Non-pigmented ciliary epithelial cell (primary cell): Measurements from ENCODE around the gene IL23R.

ENCODE experiments used
- DNase-seq: peaks from one replicate; pipeline ENCODE4 v3.0.0-alpha.2; 2010; ENCODE audit warnings: low read depth

IL23R gene

DNA sequence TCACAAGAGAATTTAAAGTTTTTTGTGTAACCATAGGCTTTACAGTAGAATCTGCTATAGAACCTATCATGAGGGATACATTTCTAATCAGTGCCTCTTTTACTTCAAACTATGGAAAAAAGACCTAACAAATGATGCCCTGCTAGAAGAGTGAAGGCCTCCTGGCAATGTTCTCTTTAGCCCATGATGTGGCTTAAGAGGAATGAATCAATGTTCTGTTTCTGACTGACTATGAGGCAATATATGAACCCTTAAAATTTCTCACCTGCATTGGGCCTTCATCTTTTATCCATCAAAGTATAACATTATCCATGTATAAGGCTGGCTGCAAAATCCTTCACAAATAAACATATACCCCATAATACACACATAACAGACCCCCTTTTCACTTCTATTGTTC lies 75.8 kb downstream of the IL23R start:
- no peak for DNase-seq

DNA sequence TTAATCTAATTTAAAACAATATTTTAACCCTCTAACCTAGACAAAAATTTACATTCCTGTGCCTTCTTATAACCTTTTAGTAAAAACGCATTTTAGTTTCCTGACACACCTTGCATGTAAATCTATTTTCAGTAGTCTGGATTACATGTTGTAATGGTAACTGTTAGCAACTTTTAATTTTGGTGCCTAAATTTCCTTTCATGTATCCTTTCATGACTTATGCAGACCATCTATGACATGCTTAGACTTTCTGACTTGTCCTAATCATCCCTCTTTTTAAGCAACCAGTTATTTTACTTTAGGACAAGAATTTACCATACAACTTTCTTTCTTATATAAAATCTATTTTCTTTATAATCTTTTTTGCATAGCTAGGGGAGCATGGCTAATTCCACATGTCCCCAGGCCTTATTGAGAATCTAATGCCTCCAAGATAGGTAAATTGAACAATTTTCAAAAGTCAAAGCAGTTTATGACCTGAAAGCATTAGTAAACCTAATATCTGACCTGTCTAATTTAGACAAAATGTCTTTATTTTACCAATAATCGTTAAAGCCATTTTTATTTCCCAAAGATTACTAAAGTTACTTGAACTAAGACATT lies 83.9 kb downstream of the IL23R start:
- no peak for DNase-seq

DNA sequence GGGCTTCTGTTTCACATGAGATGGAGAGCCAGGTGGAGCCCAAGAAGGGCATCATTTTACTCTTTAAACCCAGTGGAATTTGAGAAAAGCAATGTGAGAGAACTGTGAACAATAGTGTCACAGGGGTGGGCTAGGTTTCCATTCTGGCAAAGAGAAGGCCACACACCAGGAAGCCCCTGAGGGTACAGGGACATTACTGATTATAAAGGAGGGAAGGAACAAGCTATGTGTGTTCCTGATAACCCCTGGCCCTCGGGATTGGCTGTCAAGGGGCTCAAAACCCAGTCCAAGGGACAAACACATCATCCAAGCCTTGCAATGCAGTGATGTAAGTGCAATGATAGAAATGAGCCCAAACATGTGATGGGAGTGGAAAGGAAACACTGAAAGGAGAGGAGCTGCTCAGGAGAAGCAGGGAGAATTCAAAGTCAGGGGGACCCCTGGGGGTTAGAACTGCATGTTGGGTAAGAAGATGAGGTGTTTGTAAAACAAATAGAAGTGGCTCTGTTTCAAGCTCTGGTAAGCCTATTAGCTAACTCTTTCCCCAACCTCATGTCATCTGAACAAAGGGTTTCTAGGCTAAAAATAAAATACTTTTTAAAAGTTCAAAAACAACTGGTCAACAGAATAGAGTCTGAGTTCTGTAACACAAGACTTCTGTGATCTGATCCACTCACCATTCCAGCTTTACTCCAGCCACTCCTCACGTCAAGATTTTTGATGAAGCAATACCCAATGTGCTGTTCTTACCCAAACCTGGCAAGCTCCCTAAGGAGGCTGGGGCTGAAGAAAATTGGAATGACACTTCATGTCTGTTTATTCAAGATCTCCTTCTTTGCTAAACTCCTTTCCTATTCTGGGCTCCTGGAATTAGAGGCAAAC lies 90.3 kb downstream of the IL23R start:
- DNase-seq: no peak

DNA sequence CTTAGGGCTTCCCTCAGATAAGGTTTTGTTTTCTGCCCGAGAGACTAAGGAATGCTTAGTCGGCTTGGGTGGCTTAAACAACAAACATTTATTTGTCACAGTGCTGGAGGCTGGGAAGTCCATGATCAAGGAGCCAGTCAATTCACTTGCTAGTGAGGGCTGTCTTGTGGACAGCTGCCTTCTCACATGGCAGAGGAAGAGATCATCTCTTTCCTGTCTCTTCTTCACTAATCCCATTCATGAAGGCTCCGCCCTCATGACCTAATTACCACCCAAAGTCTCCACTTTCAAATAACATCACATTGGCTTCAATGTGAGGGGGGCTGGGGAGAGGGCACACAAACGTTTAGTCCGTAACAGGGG lies 90.9 kb downstream of the IL23R start:
- DNase-seq: no peak

DNA sequence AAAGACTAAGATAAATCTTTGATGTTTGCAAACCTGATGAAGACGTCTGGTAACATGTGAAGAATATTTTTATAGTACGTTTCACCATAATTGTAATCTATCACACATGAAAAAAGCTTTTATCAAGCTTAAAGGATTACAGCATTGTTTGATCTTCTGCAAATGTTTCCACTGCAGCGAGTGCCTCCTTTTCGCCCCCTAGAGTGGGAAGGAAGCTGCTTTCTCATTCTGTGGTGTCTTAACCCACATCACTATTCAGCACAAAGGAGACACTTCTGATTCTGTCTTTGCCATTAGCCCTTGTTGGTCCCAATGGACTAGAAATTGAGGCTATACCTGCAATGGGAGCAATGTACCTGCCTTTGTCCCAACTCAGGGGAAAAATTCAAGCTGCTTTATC lies 95.4 kb downstream of the IL23R start:
- no peak for DNase-seq

DNA sequence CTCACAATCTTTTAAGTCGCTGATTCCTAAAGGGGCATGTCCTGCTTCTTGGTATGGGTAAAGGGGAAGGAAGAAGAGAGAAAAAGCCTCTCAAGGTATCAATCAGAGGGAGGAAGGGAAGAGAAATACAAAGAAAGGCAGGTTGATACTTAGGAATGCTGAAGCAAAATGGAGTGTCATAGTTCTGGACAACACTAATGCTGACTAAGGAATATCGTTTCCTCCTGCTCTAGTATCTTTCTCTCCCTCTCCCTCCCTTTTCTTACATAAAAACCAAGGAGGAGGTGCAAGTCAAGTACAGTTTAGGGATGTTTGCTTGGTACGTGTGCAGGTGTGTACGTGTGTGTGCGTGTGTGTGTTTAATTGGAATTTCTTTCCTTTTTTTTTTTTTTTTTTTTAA lies 96.5 kb downstream of the IL23R start:
- no peak for DNase-seq

DNA sequence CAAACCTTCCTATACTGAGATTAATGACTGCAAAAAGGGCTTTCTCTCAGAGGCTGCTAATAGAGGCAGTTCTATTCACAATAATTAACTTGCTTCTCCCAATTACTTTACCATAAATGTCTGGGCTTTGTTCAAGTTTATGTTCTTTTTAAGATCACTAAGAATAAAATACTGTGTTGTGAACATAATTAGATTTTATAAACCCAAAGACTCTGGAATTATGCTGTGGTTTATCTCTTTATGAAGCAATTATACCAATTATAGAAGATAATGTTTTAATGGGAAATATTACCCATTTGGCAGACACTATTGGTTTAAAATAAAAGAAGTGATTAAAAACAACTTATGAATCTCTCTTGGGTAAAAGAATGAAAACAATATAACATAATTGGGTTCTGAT lies 97.9 kb downstream of the IL23R start:
- no peak for DNase-seq

DNA sequence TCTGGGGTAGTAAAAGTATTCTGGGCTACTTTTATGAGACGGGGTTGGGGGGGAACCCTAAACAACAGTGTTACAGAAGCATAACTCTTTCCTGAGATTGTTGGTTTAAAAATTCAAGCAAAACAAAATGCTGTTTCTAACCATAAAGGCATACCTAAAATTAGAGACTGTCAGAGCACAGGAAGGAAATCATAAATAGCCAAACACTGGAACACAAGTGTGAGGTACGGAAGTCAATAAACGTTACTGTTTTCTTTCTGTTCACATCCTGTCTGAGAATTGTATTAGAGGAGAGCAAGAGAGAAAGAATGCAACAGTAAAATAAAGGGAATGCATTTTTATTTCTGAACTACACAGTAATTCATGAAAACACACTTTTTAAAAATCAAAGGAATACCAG lies 98.6 kb downstream of the IL23R start:
- DNase-seq: no peak

DNA sequence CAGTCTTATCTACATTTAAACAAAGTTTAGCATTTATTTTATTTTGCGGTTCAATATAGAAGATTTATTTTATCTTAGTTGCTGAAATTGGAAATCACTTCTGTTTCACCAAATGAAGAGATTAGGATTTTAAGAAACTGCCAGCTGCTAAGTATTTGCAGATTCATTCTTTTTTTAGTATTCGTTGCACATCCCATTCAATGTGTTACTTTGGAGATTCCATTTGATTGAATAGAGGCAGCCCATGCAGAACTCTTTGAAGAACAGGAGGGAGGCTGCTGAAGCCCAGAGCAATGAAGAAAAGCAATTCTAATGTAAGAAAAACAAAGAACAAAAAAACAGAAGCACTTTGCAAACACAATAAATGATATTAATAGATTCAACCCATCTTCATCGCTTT lies 102.8 kb downstream of the IL23R start:
- DNase-seq: no peak

DNA sequence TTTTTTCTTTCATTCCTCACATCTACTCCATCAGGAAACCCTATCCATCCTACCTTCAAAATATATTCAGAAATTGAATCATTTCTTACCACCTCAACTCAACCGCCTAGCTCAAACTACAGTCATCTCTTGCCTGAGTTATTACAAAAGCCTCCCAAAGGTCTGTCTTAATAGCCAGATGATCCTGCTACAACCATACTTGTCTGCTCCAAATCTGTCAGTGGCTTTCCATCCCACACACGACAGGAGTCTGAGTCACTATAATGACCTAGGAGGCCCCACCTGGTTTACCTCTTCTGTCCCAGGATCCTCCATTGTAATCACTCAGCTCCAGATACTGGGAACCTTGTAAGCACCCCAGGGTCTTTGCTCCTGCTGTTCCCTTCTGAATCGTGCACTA lies 104.3 kb downstream of the IL23R start:
- DNase-seq: no peak

DNA sequence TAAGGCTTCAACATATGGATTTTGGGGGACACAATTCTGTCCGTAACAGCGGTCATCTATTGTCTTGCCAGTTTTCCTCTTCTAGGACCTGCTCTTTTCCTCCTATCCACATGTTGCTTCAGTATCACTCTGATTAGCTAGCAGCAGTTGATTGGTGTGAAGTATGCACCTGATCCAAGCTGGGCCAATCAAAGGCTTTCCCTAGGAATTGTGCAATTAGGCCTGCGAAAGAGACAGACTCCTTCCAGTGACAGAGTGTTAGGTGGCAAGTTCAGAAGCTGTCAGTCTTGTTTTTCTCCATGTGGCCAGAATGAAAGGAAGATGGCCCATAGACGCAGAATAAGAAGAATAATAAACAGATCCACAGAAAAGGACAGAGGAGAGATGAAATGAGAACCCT lies 107.3 kb downstream of the IL23R start:
- no peak for DNase-seq

DNA sequence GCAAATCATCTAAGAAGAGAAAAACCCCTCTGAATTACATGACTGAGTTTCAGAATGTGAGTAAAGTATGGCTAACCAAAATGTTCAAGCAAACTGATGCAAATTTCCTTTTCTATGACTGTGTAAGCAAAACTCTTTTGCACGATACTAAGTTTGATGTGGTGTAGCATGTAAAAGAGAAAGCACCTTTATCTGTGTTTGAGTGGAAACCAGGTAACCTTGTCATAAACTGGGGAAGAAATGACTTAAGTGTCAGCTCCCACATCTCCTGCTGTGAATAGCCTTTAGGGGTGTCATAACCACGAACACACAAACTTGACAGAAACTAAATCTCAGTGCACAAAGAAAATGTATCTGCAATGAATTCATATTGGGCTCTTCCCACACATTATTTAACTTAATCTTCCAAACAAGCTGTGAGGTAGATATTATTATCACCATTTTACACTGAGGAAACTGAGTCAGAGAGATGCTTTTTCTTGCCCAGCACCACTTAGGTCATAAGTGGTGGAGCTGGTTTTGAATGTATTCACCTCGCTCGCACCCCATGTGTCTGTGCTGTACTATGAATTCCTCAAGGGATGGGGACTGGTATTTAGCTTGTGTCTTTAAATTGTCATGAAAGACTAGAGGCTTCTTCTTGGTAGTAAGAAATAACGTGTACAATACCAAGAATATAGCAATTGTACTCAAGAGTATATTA lies 108.5 kb downstream of the IL23R start:
- no peak for DNase-seq

DNA sequence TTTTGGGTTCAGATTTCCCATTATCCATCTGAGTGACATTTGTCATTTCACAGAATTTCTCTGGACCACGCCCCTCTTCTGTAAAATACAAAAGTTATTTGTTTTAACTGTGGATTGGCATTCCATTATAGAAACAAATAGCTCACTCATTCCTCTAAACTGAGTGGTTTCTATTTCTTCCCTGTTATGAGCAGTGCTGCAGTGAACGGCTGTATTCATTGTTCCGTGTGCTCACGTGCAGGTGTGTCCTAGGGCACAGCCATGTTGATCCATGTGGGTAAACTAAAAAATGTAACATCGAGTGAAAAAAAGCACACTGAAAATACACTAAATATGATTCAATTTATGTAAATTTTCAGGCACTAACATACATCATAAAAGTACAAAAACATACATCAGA lies 114.4 kb downstream of the IL23R start:
- DNase-seq: no peak

DNA sequence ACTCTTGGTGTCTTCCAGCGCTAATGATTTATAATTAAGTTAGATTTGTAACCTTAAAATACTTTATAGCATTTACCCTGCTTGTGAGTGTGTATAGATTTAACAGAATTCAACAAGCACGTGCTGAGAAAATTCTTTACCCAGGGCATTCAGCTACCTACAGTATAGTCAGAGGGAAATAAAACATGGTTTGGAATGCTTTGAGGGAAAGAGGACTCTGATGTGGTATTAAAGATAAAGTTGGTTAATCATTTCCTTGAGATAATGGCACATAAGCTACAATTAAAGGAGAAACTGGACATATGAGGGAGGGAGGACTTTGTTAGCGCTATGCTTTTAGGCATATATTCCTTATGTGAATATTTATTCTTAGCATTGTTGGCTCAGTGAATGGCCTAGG lies 115.0 kb downstream of the IL23R start:
- DNase-seq: no peak

DNA sequence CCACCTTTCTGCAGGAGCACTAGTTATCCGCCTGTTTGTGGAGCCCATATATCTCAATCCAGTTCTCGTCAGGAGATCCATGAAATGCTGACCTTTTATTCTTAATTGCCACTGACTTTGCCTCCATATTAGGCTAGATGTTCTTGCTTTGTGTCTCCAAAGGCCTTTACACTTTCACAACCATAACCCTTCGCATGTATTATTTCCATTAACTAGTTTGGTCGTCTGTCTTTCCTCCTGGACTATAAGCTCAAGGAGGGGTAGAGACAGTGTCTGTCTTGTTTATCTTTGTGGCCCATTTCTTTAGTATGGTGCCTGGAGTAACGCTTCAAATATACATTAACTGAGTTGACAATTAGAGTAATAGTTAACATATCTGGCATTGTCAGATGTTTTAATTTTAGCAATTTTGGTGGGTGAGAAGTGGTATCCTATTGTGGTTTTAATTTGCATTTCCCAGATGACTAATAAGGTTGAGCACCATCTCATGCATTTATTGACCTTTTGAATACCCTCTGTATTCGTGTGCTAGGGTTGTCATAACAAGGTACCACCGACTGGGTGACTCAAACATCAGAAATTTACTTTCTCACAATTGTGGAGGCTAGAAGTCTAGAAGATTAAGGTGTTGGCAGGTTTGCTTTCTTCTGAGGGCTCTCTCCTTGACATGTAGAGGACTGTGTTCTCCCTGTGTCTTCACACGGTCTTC lies 119.7 kb downstream of the IL23R start:
- DNase-seq: no peak

DNA sequence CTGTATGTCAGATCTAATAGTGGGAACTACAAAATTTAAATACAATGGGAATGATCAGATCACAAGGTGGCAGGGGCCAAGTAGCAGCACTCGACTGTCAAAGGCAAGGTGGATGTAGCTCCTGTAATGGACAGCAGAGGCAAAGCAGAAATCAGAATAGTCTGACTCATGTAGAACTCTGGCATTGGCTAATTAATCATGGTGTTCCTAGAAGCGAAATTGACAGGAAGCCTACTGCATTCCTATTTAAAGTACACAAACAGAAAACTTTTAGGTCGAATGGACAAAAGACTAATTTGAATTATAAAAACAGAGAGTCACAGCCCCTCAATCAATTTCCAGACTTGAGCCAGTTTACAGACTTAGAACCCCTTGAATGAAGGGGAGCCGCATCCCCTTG lies 124.0 kb downstream of the IL23R start:
- no peak for DNase-seq

DNA sequence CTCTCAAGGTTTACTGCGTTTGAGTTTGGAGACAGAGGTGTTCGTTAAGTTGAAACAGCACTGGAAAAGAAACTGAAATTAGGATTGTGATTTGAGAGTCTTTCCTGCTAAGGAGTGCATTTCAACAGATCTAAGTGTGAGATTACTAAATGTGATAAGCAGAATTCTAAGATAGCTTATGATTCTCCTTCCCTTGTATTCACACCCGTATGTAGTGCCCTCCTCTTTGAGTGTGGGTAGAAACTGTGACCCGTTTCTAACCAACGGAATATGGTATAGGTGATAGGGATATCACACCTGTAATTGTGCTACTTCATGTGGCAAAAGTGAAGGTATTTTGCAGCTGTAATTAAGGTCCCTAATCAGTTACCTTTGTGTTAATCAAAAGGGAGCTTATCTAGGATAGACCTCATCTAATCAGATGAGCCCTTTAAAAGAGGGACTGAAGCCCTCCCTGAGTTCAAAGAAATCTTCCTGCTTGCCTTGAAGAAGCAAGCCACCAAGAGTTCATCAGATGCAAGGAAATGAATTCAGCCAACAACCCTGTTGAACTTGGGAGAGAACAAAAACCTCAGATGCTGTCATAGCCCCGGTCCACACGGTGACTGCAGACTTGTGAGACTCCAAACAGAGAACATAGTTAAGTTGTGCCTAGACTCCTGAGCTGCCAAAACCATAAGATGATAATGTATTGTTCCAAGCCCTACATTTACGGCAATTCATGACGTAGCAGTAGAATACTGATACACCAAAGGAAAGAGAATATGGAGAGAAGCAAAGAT lies 128.8 kb downstream of the IL23R start:
- DNase-seq: no peak

DNA sequence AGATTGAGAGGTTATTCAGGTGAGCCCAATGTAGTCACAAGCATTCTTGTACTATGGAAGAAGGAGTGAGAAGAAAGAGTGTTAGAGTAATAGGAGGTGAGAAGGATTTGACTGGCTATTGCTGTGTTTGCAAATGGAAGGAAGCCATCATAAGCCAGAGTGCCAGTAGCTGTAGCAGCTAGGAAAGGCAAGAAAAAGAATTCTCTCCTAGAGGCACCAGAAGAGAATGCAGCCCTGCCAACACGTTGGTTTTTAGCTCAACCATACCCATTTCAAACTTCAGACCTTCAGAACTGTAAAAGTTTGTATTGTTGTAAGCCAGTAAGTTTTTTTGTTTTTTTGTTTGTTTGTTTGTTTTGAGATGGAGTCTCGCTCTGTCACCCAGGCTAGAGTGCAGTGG lies 132.5 kb downstream of the IL23R start:
- no peak for DNase-seq

DNA sequence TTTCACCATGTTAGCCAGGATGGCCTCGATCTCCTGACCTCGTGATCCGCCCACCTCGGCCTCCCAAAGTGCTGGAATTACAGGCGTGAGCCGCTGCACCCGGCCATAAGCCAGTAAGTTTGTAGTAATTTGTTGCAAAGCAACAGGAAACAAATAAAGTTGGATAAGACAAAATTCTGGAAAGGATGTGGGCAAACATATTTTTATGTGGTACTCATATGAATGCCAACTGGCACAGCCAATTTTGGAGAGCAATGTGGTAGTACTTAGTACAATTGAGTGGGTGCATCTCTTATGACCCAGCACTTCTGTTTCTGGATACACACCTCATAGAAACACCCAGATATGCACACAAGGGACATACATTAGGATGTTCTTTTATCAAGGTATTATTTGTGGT lies 133.0 kb downstream of the IL23R start:
- no peak for DNase-seq

DNA sequence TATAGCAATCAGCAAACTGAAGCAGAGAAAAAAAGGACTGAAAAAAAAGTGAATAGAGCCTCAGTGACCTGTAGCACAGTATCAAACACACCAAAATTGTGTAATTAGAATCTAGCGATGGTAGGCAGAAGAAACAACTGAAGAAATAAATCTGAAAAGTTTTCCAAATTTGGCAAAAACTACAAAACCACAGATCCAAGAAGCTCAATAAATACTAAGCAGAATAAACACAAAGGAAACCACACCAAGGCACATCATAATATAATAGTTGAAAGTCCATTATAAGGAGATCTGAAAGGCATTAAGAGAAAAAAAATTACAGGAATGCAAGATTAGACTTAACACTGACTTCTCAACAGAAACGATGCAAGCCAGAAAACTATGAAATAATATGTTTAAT lies 134.3 kb downstream of the IL23R start:
- DNase-seq: no peak

DNA sequence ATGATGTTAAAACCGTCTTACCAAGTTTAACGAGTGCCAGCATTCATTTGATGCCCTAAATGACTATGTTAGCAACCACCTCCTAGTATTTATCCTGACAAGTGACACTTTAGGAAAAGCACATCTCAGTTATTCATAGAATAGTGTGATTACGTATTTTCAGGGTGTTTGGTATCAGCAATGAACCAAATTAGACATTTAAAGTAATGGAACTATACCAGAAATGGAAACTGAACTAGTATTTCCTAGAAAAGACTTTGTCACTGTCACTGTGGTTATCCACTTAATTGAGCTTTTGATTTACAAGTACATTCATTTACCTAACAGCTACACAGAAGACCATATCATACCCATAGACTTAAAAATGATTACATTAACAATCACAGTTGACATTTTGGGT lies 137.8 kb downstream of the IL23R start:
- DNase-seq: no peak

DNA sequence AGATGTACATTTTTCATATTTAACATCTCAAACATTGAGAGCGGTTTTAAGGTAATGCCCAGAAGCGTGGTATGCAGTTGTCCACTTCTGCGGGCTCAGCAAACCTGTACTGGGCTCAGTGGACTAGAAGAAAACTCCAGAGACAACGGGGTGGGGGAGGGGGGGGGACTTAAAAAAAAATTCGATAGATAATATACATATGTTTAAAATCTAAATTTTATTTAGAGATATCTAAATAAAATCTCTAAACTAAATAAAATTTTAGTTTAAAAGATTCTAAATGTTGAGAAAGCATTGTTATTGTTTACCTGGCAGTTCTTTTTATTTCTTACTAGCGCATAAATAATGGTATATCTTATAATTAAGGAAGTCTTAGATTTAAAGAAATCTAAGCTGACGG lies 140.3 kb downstream of the IL23R start:
- no peak for DNase-seq
